OCI-LY3 (cell line): ENCODE results near the gene NME9.

Experiments
- H2AFZ ChIP-seq: fragments of 200-600, 300-600 bp; shearing (Covaris generic); 2 replicates; pipeline ENCODE4 v1.6.0; 2014; ENCODE audit warnings: antibody characterized with exemption, low read depth, low read length
- H3K27ac ChIP-seq: fragments of 200-600, 300-600 bp; sonication (generic); 2 replicates; pipeline ENCODE4 v1.5.1; 2014; ENCODE audit warnings: mild to moderate bottlenecking, low read length, moderate library complexity, mixed read lengths
- H3K27me3 ChIP-seq: fragments of 200-600, 300-600 bp; sonication (generic); 2 replicates; pipeline ENCODE4 v1.6.1; 2014; ENCODE audit warnings: low read depth, low read length, mixed read lengths
- H3K36me3 ChIP-seq: fragments of 200-600, 300-600 bp; sonication (generic); replicated peaks from 2 replicates; pipeline ENCODE3; 2014; ENCODE audit warnings: low read depth, low read length, mixed read lengths
- H3K4me1 ChIP-seq: fragments of 300-600, 200-600 bp; sonication (generic); 2 replicates; pipeline ENCODE4 v1.6.1; 2014; ENCODE audit warnings: low read length, mixed read lengths
- H3K4me2 ChIP-seq: fragments of 200-600, 300-600 bp; sonication (generic); 2 replicates; pipeline ENCODE4 v1.6.1; 2014; ENCODE audit warnings: low read length, mixed read lengths
- H3K4me3 ChIP-seq: fragments of 300-600, 200-600 bp; sonication (generic); 2 replicates; pipeline ENCODE4 v1.5.1; 2014; ENCODE audit warnings: antibody characterized with exemption, mild to moderate bottlenecking, low read length, moderate library complexity
- H3K79me2 ChIP-seq: fragments of 300-600, 200-600 bp; shearing (Covaris generic); 2 replicates; pipeline ENCODE4 v1.6.1; 2014; ENCODE audit warnings: mild to moderate bottlenecking, low read length, mixed read lengths
- H3K9ac ChIP-seq: fragments of 300-600, 200-600 bp; shearing (Covaris generic); 2 replicates; pipeline ENCODE4 v1.6.0; 2014; ENCODE audit warnings: mild to moderate bottlenecking, low read length, moderate library complexity
- H3K9me3 ChIP-seq: fragments of 200-600, 300-600 bp; shearing (Covaris generic); 2 replicates; pipeline ENCODE4 v1.6.1; 2014; ENCODE audit warnings: low read length, mixed read lengths; ENCODE audit not compliant: insufficient read depth
- H4K20me1 ChIP-seq: fragments of 200-600, 300-600 bp; sonication (generic); 2 replicates; pipeline ENCODE4 v1.6.1; 2016; ENCODE audit warnings: low read length, mixed read lengths; ENCODE audit not compliant: insufficient read depth
- EZH2phosphoT487 ChIP-seq: fragments of 200-600 bp; shearing (Covaris generic); IDR thresholded peaks from 2 replicates; pipeline ENCODE4 v1.6.1; 2018; ENCODE audit warnings: antibody characterized with exemption, mixed run types, low read depth
- TF ChIP-seq, protein P1 (sequence below): fragments of 200-600, 300-600 bp; sonication (generic); IDR thresholded peaks from 2 replicates; pipeline ENCODE4 v1.5.1; 2014; ENCODE audit warnings: antibody characterized with exemption, low read length, low read depth

Gene NME9

GRCh38 chr3:138256022-138256421 is 73.6 kb downstream of the NME9 start:
- Histone ChIP-seq H3K27me3 (no peaks in the 10 kb centered on the region), H4K20me1 (no peaks in the 10 kb centered on the region; the same call in 1 of the 2 replicates), H3K79me2 (no peaks in the 10 kb centered on the region), H3K9ac (no peak overlapping the region), H3K27ac (no peak overlapping the region), H3K4me2 (no peak overlapping the region), H3K36me3 (peaks cover 8% of the 10 kb centered on the region), H2AFZ (no peak overlapping the region), H3K9me3 (no peaks in the 10 kb centered on the region), H3K4me1 (peaks cover 6% of the 10 kb centered on the region; the same call in 1 of the 2 replicates), H3K4me3 (no peak overlapping the region)
- no peak for TF ChIP-seq EZH2phosphoT487
- TF ChIP-seq, protein P1, sequence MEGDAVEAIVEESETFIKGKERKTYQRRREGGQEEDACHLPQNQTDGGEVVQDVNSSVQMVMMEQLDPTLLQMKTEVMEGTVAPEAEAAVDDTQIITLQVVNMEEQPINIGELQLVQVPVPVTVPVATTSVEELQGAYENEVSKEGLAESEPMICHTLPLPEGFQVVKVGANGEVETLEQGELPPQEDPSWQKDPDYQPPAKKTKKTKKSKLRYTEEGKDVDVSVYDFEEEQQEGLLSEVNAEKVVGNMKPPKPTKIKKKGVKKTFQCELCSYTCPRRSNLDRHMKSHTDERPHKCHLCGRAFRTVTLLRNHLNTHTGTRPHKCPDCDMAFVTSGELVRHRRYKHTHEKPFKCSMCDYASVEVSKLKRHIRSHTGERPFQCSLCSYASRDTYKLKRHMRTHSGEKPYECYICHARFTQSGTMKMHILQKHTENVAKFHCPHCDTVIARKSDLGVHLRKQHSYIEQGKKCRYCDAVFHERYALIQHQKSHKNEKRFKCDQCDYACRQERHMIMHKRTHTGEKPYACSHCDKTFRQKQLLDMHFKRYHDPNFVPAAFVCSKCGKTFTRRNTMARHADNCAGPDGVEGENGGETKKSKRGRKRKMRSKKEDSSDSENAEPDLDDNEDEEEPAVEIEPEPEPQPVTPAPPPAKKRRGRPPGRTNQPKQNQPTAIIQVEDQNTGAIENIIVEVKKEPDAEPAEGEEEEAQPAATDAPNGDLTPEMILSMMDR: no peak

DNA sequence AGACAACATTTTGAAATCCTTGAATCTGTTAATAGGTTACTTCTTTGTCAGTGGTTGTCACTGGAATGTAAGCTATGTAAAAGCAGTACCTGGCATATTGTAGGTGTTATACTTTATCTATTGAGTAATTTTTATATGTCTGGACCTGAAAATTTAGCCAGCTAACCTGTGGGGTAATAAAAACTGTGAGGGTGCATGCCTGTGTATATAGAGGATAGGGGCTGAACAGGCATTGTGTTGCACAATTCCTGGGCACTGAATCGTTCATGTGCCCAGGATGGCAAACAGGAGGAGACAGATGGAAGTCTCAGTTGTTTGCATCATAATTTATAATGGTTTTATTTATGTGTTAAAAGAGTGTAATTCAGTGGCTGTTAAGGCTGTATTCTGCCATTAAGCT is 75.4 kb downstream of the NME9 start:
- TF ChIP-seq, protein P1: no peak
- no peak for TF ChIP-seq EZH2phosphoT487
- no peak overlapping the region for H3K27ac ChIP-seq

GRCh38 chr3:138253609-138254008 is 76.0 kb downstream of the NME9 start:
- H3K4me3 ChIP-seq: no peak overlapping the region
- peaks cover 7% of the 10 kb centered on the region for H3K36me3 ChIP-seq
- TF ChIP-seq EZH2phosphoT487: no peak
- TF ChIP-seq, protein P1: no peak
- no peaks in the 10 kb centered on the region for H3K27me3 ChIP-seq
- H3K9ac ChIP-seq: no peak overlapping the region
- H3K4me1 ChIP-seq: no peaks in the 10 kb centered on the region
- H2AFZ ChIP-seq: no peak overlapping the region
- no peak overlapping the region for H3K4me2 ChIP-seq
- no peaks in the 10 kb centered on the region for H3K9me3 ChIP-seq
- H4K20me1 ChIP-seq: no peaks in the 10 kb centered on the region
- H3K27ac ChIP-seq: no peak overlapping the region
- no peaks in the 10 kb centered on the region for H3K79me2 ChIP-seq

More for the DNA sequence above, 75.4 kb downstream of the NME9 start:
- peaks cover 8% of the 10 kb centered on the region for H3K36me3 ChIP-seq
- H3K9ac ChIP-seq: no peak overlapping the region
- H3K79me2 ChIP-seq: no peaks in the 10 kb centered on the region
- H4K20me1 ChIP-seq: no peaks in the 10 kb centered on the region
- H3K4me1 ChIP-seq: no peaks in the 10 kb centered on the region
- no peak overlapping the region for H3K4me3 ChIP-seq
- no peak overlapping the region for H3K4me2 ChIP-seq
- H3K27me3 ChIP-seq: no peaks in the 10 kb centered on the region
- no peaks in the 10 kb centered on the region for H3K9me3 ChIP-seq
- H2AFZ ChIP-seq: no peak overlapping the region
